NCI-H526 (cell line): Measurements from ENCODE around the gene PCNX1.
"Not testable (repeated sequence)": the region's sequence is repeated elsewhere in the genome, so short reads cannot be mapped to it uniquely, and the experiment has no call there.

Experiments
- DNase-seq, 2 experiments: peaks; one replicate each; lab custom pipeline; 2025; lab: John Stamatoyannopoulos, UW

PCNX1 gene

GRCh38 chr14:70907176-70907995 is at the start of gene PCNX1:
Gene PCNX1 (plus strand): TSS chr14:70907459. CDS start chr14:70907851, 392 bp downstream.
- DNase-seq = peak; percentile 74 to 93

GRCh38 chr14:70857496-70857890 is 49.8 kb upstream of the PCNX1 start:
- DNase-seq = no peak

- DNase-seq = no peak
Measured at GRCh38 chr14:70858641-70859040, 48.6 kb upstream of the PCNX1 start.

GRCh38 chr14:70866992-70867391 is 40.3 kb upstream of the PCNX1 start:
- not testable (repeated sequence) for DNase-seq

GRCh38 chr14:70871001-70871400 is 36.3 kb upstream of the PCNX1 start:
- DNase-seq = no peak

GRCh38 chr14:70871863-70872677 is 35.2 kb upstream of the PCNX1 start:
- no peak for DNase-seq

- no peak for DNase-seq
Measured at GRCh38 chr14:70872678-70873020, 34.6 kb upstream of the PCNX1 start.

- peak in 1 of 2 experiments; percentile 7 for DNase-seq
Measured at GRCh38 chr14:70873627-70874026, 33.6 kb upstream of the PCNX1 start.

GRCh38 chr14:70875811-70876460 is 31.3 kb upstream of the PCNX1 start:
- DNase-seq = not testable (repeated sequence)

- DNase-seq = no peak
Measured at GRCh38 chr14:70879448-70879847, 27.8 kb upstream of the PCNX1 start.

- not testable (repeated sequence) for DNase-seq
Measured at GRCh38 chr14:70880888-70881287, 26.4 kb upstream of the PCNX1 start.

- DNase-seq = no peak
Measured at GRCh38 chr14:70881549-70882177, 25.6 kb upstream of the PCNX1 start.

- no peak for DNase-seq
Measured at GRCh38 chr14:70882776-70883492, 24.3 kb upstream of the PCNX1 start.

GRCh38 chr14:70884595-70885342 is 22.5 kb upstream of the PCNX1 start:
- DNase-seq = no peak

GRCh38 chr14:70885343-70886022 is 21.8 kb upstream of the PCNX1 start:
- DNase-seq = no peak

GRCh38 chr14:70886421-70887206 is 20.6 kb upstream of the PCNX1 start:
- no peak for DNase-seq

- DNase-seq = no peak
Measured at GRCh38 chr14:70887207-70887681, 20.0 kb upstream of the PCNX1 start.

- peak in 1 of 2 experiments; percentile 0 for DNase-seq
Measured at GRCh38 chr14:70887737-70888499, 19.3 kb upstream of the PCNX1 start.
